SK-N-MC (cell line): ENCODE data around the gene MRNIP.

Experiments used
- DNase-seq: peaks from one replicate; pipeline ENCODE4 v3.0.0-alpha.2; 2011; ENCODE audit warnings: low read depth, low spot score
- H3K27ac ChIP-seq: fragments of 200-600 bp; sonication (generic); 2 replicates; pipeline ENCODE4 v1.5.1; 2016; ENCODE audit warnings: mixed run types
- H3K36me3 ChIP-seq: fragments of 200-600 bp; sonication (generic); 2 replicates; pipeline ENCODE4 v1.6.1; 2017; ENCODE audit warnings: antibody characterized with exemption, low read length, mixed read lengths; ENCODE audit not compliant: insufficient read depth
- H3K4me3 ChIP-seq: fragments of 200-600 bp; sonication (generic); 2 replicates; pipeline ENCODE4 v1.5.1; 2016
- H3K9ac ChIP-seq: fragments of 200-600 bp; sonication (generic); 2 replicates; pipeline ENCODE4 v1.8.0; 2017; ENCODE audit warnings: mixed run types, mixed read lengths; ENCODE audit not compliant: insufficient read length
- H3K9me3 ChIP-seq: fragments of 200-600 bp; sonication (generic); 2 replicates; pipeline ENCODE4 v1.6.1; 2017; ENCODE audit warnings: low read depth, mild to moderate bottlenecking, antibody characterized with exemption, low read length, moderate library complexity, mixed read lengths
- EZH2 ChIP-seq: fragments of 200-600 bp; sonication (generic); IDR thresholded peaks from one replicate; pipeline ENCODE4 v1.6.1; 2017; ENCODE audit warnings: antibody characterized with exemption
- FOXP2 ChIP-seq: optimal IDR thresholded peaks from 2 replicates; pipeline ENCODE3; 2011; ENCODE audit warnings: mild to moderate bottlenecking, moderate library complexity; ENCODE audit not compliant: insufficient read depth; ENCODE audit errors: extremely low read length, control extremely low read depth
- POLR2AphosphoS5 ChIP-seq: IDR thresholded peaks from 2 replicates; pipeline ENCODE4 v1.6.1; 2012; ENCODE audit warnings: mild to moderate bottlenecking, low read depth, low read length, borderline replicate concordance

MRNIP gene

GRCh38 chr5:179833709-179834070 is 24.9 kb downstream of the MRNIP start:
- Histone ChIP-seq H3K9ac (no peak overlapping the region), H3K4me3 (no peak overlapping the region), H3K27ac (no peak overlapping the region), H3K9me3 (no peaks in the 10 kb centered on the region), H3K36me3 (peaks cover 65% of the 10 kb centered on the region)
- DNase-seq, result no peak
- TF ChIP-seq FOXP2, result no peak
- TF ChIP-seq POLR2AphosphoS5, result no peak
- TF ChIP-seq EZH2, result no peak

- H3K27ac ChIP-seq, result no peak overlapping the region
- peaks cover 62% of the 10 kb centered on the region for H3K36me3 ChIP-seq
- no peaks in the 10 kb centered on the region for H3K9me3 ChIP-seq
- TF ChIP-seq EZH2, result no peak
- no peak for TF ChIP-seq POLR2AphosphoS5
- no peak for TF ChIP-seq FOXP2
- no peak for DNase-seq
- no peak overlapping the region for H3K4me3 ChIP-seq
- H3K9ac ChIP-seq, result no peak overlapping the region
These were observed 25.4 kb downstream of the MRNIP start for GRCh38 chr5:179833056-179833708.

- H3K9ac ChIP-seq, result no peak overlapping the region
- no peak overlapping the region for H3K4me3 ChIP-seq
- TF ChIP-seq FOXP2 (no peak), POLR2AphosphoS5 (no peak), EZH2 (no peak)
- peaks cover 57% of the 10 kb centered on the region for H3K36me3 ChIP-seq
- H3K27ac ChIP-seq, result no peak overlapping the region
- no peaks in the 10 kb centered on the region for H3K9me3 ChIP-seq
- DNase-seq, result no peak
These were observed 26.4 kb downstream of the MRNIP start for GRCh38 chr5:179832039-179832745.

- H3K36me3 ChIP-seq, result peaks cover 49% of the 10 kb centered on the region
- no peak overlapping the region for H3K9ac ChIP-seq
- TF ChIP-seq EZH2 (no peak), FOXP2 (no peak), POLR2AphosphoS5 (no peak)
- H3K27ac ChIP-seq, result no peak overlapping the region
- DNase-seq, result no peak
- no peaks in the 10 kb centered on the region for H3K9me3 ChIP-seq
- H3K4me3 ChIP-seq, result no peak overlapping the region
These were observed 27.7 kb downstream of the MRNIP start for GRCh38 chr5:179830818-179831468.

GRCh38 chr5:179829732-179830435 is 28.7 kb downstream of the MRNIP start:
- no peak overlapping the region for H3K9ac ChIP-seq
- no peak for TF ChIP-seq POLR2AphosphoS5
- no peak for TF ChIP-seq FOXP2
- TF ChIP-seq EZH2, result no peak
- H3K36me3 ChIP-seq, result peaks cover 57% of the 10 kb centered on the region
- no peak for DNase-seq
- H3K27ac ChIP-seq, result no peak overlapping the region
- no peak overlapping the region for H3K4me3 ChIP-seq
- no peaks in the 10 kb centered on the region for H3K9me3 ChIP-seq

GRCh38 chr5:179828756-179829421 is 29.7 kb downstream of the MRNIP start:
- Histone ChIP-seq H3K27ac (no peak overlapping the region), H3K36me3 (peaks cover 61% of the 10 kb centered on the region), H3K4me3 (no peak overlapping the region), H3K9ac (no peak overlapping the region), H3K9me3 (no peaks in the 10 kb centered on the region)
- no peak for TF ChIP-seq FOXP2
- no peak for TF ChIP-seq POLR2AphosphoS5
- no peak for TF ChIP-seq EZH2
- DNase-seq, result no peak

- peaks cover 49% of the 10 kb centered on the region for H3K36me3 ChIP-seq
- H3K9me3 ChIP-seq, result no peaks in the 10 kb centered on the region
- no peak overlapping the region for H3K27ac ChIP-seq
- TF ChIP-seq EZH2 (no peak), FOXP2 (no peak), POLR2AphosphoS5 (no peak)
- no peak overlapping the region for H3K9ac ChIP-seq
- H3K4me3 ChIP-seq, result no peak overlapping the region
- no peak for DNase-seq
These were observed 30.9 kb downstream of the MRNIP start for GRCh38 chr5:179827680-179828079.
